GM19023 (cell line): ENCODE measurements around the gene HSD3B2.
"Not testable (repeated sequence)": the region's sequence is repeated elsewhere in the genome, so short reads cannot be mapped to it uniquely, and the experiment has no call there.

ENCODE experiments used
- ATAC-seq: cut with Tn5 transposase; IDR thresholded peaks from one replicate; pipeline ENCODE4 v1.9.1; 2021; ENCODE audit warnings: mild to moderate bottlenecking, moderate library complexity; ENCODE audit not compliant: unreplicated experiment

Gene HSD3B2

GRCh38 chr1:119414950-119415349 lies at the start of gene HSD3B2:
Gene HSD3B2 (plus strand): TSS chr1:119415150. CDS start chr1:119415420, 270 bp downstream.
- no peak for ATAC-seq

GRCh38 chr1:119366424-119366823 lies 48.5 kb upstream of the HSD3B2 start:
- ATAC-seq = peak; percentile 65

- no peak for ATAC-seq
These were observed 47.4 kb upstream of the HSD3B2 start for GRCh38 chr1:119367432-119368124.

GRCh38 chr1:119368554-119368953 lies 46.4 kb upstream of the HSD3B2 start, which contains the start of gene HAO2:
Gene HAO2 (plus strand): TSS chr1:119368785. CDS start chr1:119381086, 12,301 bp downstream.
- no peak for ATAC-seq

- ATAC-seq = no peak
These were observed 44.2 kb upstream of the HSD3B2 start for GRCh38 chr1:119370748-119371147.

- no peak for ATAC-seq
These were observed 43.1 kb upstream of the HSD3B2 start for GRCh38 chr1:119371815-119372214.

- peak; percentile 78 for ATAC-seq
These were observed 42.4 kb upstream of the HSD3B2 start for GRCh38 chr1:119372503-119373086.

- ATAC-seq = no peak
These were observed 41.5 kb upstream of the HSD3B2 start for GRCh38 chr1:119373465-119373864.

- ATAC-seq = no peak
These were observed 40.6 kb upstream of the HSD3B2 start for GRCh38 chr1:119374208-119374874.

- no peak for ATAC-seq
These were observed 39.6 kb upstream of the HSD3B2 start for GRCh38 chr1:119375366-119375765.

- ATAC-seq = no peak
These were observed 38.4 kb upstream of the HSD3B2 start for GRCh38 chr1:119376594-119376993.

GRCh38 chr1:119377594-119377993 lies 37.4 kb upstream of the HSD3B2 start:
- not testable (repeated sequence) for ATAC-seq

- no peak for ATAC-seq
These were observed 35.8 kb upstream of the HSD3B2 start for GRCh38 chr1:119379117-119379516.

- ATAC-seq = no peak
These were observed 34.6 kb upstream of the HSD3B2 start for GRCh38 chr1:119380304-119380703.

GRCh38 chr1:119380983-119381662 lies 33.8 kb upstream of the HSD3B2 start:
- ATAC-seq = no peak

- ATAC-seq = no peak
These were observed 30.4 kb upstream of the HSD3B2 start for GRCh38 chr1:119384591-119384990.

GRCh38 chr1:119385650-119386049 lies 29.3 kb upstream of the HSD3B2 start:
- no peak for ATAC-seq

GRCh38 chr1:119387858-119388257 lies 27.1 kb upstream of the HSD3B2 start:
- no peak for ATAC-seq

GRCh38 chr1:119388450-119388849 lies 26.5 kb upstream of the HSD3B2 start:
- no peak for ATAC-seq

GRCh38 chr1:119390526-119390925 lies 24.4 kb upstream of the HSD3B2 start:
- ATAC-seq = no peak

- ATAC-seq = no peak
These were observed 23.2 kb upstream of the HSD3B2 start for GRCh38 chr1:119391749-119392148.
